Peyer's patch (tissue), 4 donors: ENCODE measurements around the gene ZFPM1.

ENCODE experiments used
- POLR2A ChIP-seq, 2 donors: fragments of 450-650 bp; IDR thresholded peaks; one replicate each; pipeline ENCODE4 v1.5.1; 2017; ENCODE audit warnings: antibody characterized with exemption in 2 of 2, mild to moderate bottlenecking in 2 of 2, moderate library complexity in 2 of 2
- TF ChIP-seq, protein P1 (sequence below), 6 experiments: fragments of 450-650 bp in 4 of 6; fragments of 200-600 bp in 2 of 6; sonication (generic) in 1 of 6; IDR thresholded peaks; one replicate each; pipeline ENCODE4 v1.5.1; 2017 to 2019; ENCODE audit warnings: antibody characterized with exemption in 6 of 6, mild to moderate bottlenecking in 3 of 6, moderate library complexity in 1 of 6

DNA sequence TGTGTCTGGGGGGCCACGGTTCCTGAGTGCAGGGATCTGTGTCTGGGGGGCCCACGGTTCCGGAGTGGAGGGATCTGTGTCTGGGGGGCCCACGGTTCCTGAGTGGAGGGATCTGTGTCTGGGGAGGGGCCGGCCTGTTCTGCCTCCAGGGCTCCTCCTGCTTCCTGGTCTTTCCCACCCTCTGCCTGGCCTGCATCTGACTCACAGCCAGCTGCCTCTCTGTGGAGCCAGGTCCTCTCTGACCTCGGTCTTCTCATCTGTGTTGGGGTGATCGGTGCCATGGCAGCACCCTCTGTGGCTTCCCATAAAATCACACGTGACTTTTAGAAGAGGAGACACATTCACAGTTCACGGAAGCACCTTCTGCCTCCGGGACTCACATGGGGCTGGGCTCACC, 50.3 kb downstream of the ZFPM1 start:
- TF ChIP-seq, protein P1, sequence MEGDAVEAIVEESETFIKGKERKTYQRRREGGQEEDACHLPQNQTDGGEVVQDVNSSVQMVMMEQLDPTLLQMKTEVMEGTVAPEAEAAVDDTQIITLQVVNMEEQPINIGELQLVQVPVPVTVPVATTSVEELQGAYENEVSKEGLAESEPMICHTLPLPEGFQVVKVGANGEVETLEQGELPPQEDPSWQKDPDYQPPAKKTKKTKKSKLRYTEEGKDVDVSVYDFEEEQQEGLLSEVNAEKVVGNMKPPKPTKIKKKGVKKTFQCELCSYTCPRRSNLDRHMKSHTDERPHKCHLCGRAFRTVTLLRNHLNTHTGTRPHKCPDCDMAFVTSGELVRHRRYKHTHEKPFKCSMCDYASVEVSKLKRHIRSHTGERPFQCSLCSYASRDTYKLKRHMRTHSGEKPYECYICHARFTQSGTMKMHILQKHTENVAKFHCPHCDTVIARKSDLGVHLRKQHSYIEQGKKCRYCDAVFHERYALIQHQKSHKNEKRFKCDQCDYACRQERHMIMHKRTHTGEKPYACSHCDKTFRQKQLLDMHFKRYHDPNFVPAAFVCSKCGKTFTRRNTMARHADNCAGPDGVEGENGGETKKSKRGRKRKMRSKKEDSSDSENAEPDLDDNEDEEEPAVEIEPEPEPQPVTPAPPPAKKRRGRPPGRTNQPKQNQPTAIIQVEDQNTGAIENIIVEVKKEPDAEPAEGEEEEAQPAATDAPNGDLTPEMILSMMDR (IDR thresholded peaks at IDR 0.05): no peak
- no peak for TF ChIP-seq POLR2A (IDR thresholded peaks at IDR 0.05)
